Liver (tissue), 9 donors: ENCODE data around the gene LCN6. TPM values are rescaled to one million over a fixed set of nuclear protein-coding genes. Genes with fewer than 3 reads are reported as not detected.
A peak's percentile ranks its signal among the peaks of the same experiment; 100 is the strongest.
"Not testable (repeated sequence)": the region's sequence is repeated elsewhere in the genome, so short reads cannot be mapped to it uniquely, and the experiment has no call there.

ENCODE experiments used
- DNase-seq: peaks from one replicate; pipeline ENCODE4 v3.0.0-alpha.2; 2017; ENCODE audit warnings: low spot score
- H3K27ac ChIP-seq, 2 donors: one replicate each; pipeline ENCODE4 v1.7.0; 2013; ENCODE audit warnings: inconsistent platforms in 2 of 2, low read length in 2 of 2, control low read depth in 1 of 2, low read depth in 1 of 2, mild to moderate bottlenecking in 1 of 2
- H3K27me3 ChIP-seq, 4 donors: one replicate each; pipeline versions ENCODE4 v1.6.1 to v1.7.0; 2013; ENCODE audit warnings: low read length in 3 of 4, inconsistent platforms in 1 of 4, mild to moderate bottlenecking in 1 of 4, moderate library complexity in 1 of 4; ENCODE audit not compliant: control insufficient read depth in 4 of 4, insufficient read depth in 4 of 4
- H3K36me3 ChIP-seq, 4 donors: one replicate each; pipeline versions ENCODE4 v1.6.1 to v1.7.0; 2013; ENCODE audit warnings: low read length in 3 of 4, mild to moderate bottlenecking in 3 of 4, low read depth in 1 of 4, moderate library complexity in 1 of 4; ENCODE audit not compliant: control insufficient read depth in 4 of 4, insufficient read depth in 3 of 4
- H3K4me1 ChIP-seq, 4 donors: one replicate each; pipeline versions ENCODE4 v1.6.1 to v1.7.0; 2013; ENCODE audit warnings: low read length in 3 of 4, mild to moderate bottlenecking in 3 of 4, moderate library complexity in 1 of 4; ENCODE audit not compliant: control insufficient read depth in 4 of 4, insufficient read depth in 4 of 4
- H3K4me3 ChIP-seq, 3 donors: one replicate each; pipeline versions ENCODE4 v1.6.1 to v1.7.0; 2013; ENCODE audit warnings: low read length in 3 of 3, control low read depth in 1 of 3, low read depth in 1 of 3, mild to moderate bottlenecking in 1 of 3
- H3K9ac ChIP-seq, 2 donors: one replicate each; pipeline ENCODE4 v1.7.0; 2013; ENCODE audit warnings: low read length in 2 of 2, mild to moderate bottlenecking in 2 of 2, moderate library complexity in 2 of 2, control low read depth in 1 of 2, low read depth in 1 of 2
- H3K9me3 ChIP-seq, 4 donors: one replicate each; pipeline versions ENCODE4 v1.6.1 to v1.7.0; 2013; ENCODE audit warnings: low read length in 3 of 4; ENCODE audit not compliant: control insufficient read depth in 4 of 4
- EGR1 ChIP-seq, 2 donors: IDR thresholded peaks; 2 replicates each; pipeline ENCODE4 v1.6.1; 2016 to 2018; ENCODE audit warnings: antibody characterized with exemption in 2 of 2, low read depth in 2 of 2
- FOXA1 ChIP-seq: IDR thresholded peaks from 2 replicates; pipeline ENCODE4 v1.6.1; 2016; ENCODE audit warnings: antibody characterized with exemption
- FOXA2 ChIP-seq: IDR thresholded peaks from 2 replicates; pipeline ENCODE4 v1.6.1; 2016; ENCODE audit warnings: antibody characterized with exemption
- GABPA ChIP-seq, 2 donors: IDR thresholded peaks in 1 of 2; conservative IDR thresholded peaks in 1 of 2; 2 replicates each; pipeline ENCODE4 v1.6.1; 2016; ENCODE audit warnings: antibody characterized with exemption in 2 of 2, mild to moderate bottlenecking in 1 of 2, moderate library complexity in 1 of 2
- HNF4A ChIP-seq, 2 donors: conservative IDR thresholded peaks; 2 replicates each; pipeline ENCODE4 v1.6.1; 2016; ENCODE audit warnings: antibody characterized with exemption in 2 of 2, mild to moderate bottlenecking in 2 of 2
- HNF4G ChIP-seq: IDR thresholded peaks from 2 replicates; pipeline ENCODE4 v1.6.1; 2016; ENCODE audit warnings: antibody characterized with exemption
- JUND ChIP-seq, 2 donors: IDR thresholded peaks; 2 replicates each; pipeline ENCODE4 v1.6.1; 2016; ENCODE audit warnings: antibody characterized with exemption in 2 of 2
- NR2F2 ChIP-seq: IDR thresholded peaks from 2 replicates; pipeline ENCODE4 v1.6.1; 2016; ENCODE audit warnings: antibody characterized with exemption
- RAD21 ChIP-seq, 2 donors: IDR thresholded peaks; 2 replicates each; pipeline ENCODE4 v1.6.1; 2016; ENCODE audit warnings: antibody characterized with exemption in 2 of 2, mild to moderate bottlenecking in 2 of 2
- RXRA ChIP-seq, 2 donors: IDR thresholded peaks; 2 replicates each; pipeline ENCODE4 v1.6.1; 2017 to 2018; ENCODE audit warnings: antibody characterized with exemption in 2 of 2, mild to moderate bottlenecking in 1 of 2
- SP1 ChIP-seq: IDR thresholded peaks from 2 replicates; pipeline ENCODE4 v1.6.1; 2018; ENCODE audit warnings: antibody characterized with exemption, mild to moderate bottlenecking
- TAF1 ChIP-seq: conservative IDR thresholded peaks from 2 replicates; pipeline ENCODE4 v1.6.1; 2016; ENCODE audit warnings: antibody characterized with exemption, mild to moderate bottlenecking
- YY1 ChIP-seq: IDR thresholded peaks from 2 replicates; pipeline ENCODE4 v1.6.1; 2016; ENCODE audit warnings: antibody characterized with exemption, mild to moderate bottlenecking
- WGBS: extraction: QIAGEN DNeasy Blood & Tissue Kit; methylation state at CpG from one replicate; pipeline ENCODE4 v1.1.7; 2013; 5-methylcytosine and 5-hydroxymethylcytosine counted together
- polyA plus RNA-seq, 2 donors: library from polyadenylated mRNA; stranded (reverse) in 1 of 2; unstranded in 1 of 2; fragments of 200-250 nt in 1 of 2; fragments of >200 nt in 1 of 2; fragmentation: Nextera tagmentation in 1 of 2; extraction: Ambion mirVana in 1 of 2; gene quantifications; one replicate each; pipeline versions ENCODE4 v1.2.1 to v1.2.3, GENCODE V29; 2013 to 2015
- total RNA-seq, 2 donors: library from RNA; depleted of rRNA; stranded (reverse); fragments of >200 nt; gene quantifications; one replicate each; pipeline ENCODE4 v1.2.3, GENCODE V29; 2014
- TF ChIP-seq, protein P1 (sequence below): fragments of 150-350 bp; IDR thresholded peaks from 2 replicates; pipeline ENCODE4 v1.5.1; 2017; ENCODE audit warnings: improper control_type of control experiment, low read depth, low read length; ENCODE audit not compliant: missing input control
- TF ChIP-seq, protein P2 (sequence below): IDR thresholded peaks from 2 replicates; pipeline ENCODE4 v1.6.1; 2016; ENCODE audit warnings: antibody characterized with exemption, mild to moderate bottlenecking
- TF ChIP-seq, protein P3 (sequence below): IDR thresholded peaks from 2 replicates; pipeline ENCODE4 v1.6.1; 2016; ENCODE audit warnings: antibody characterized with exemption
- TF ChIP-seq, protein P4 (sequence below): IDR thresholded peaks from 2 replicates; pipeline ENCODE4 v1.6.1; 2016; ENCODE audit warnings: antibody characterized with exemption
- TF ChIP-seq, protein P5 (sequence below): IDR thresholded peaks from 2 replicates; pipeline ENCODE4 v1.6.1; 2016; ENCODE audit warnings: antibody characterized with exemption
- donor health status: healthy.
- donor health status: healthy.
- donor health status: healthy.
- donor health status: healthy.
- donor health status: healthy.

The LCN6 gene
- total and polyA plus RNA-seq, 4 donors = 0.14 to 0.32 TPM; not detected in 2

DNA sequence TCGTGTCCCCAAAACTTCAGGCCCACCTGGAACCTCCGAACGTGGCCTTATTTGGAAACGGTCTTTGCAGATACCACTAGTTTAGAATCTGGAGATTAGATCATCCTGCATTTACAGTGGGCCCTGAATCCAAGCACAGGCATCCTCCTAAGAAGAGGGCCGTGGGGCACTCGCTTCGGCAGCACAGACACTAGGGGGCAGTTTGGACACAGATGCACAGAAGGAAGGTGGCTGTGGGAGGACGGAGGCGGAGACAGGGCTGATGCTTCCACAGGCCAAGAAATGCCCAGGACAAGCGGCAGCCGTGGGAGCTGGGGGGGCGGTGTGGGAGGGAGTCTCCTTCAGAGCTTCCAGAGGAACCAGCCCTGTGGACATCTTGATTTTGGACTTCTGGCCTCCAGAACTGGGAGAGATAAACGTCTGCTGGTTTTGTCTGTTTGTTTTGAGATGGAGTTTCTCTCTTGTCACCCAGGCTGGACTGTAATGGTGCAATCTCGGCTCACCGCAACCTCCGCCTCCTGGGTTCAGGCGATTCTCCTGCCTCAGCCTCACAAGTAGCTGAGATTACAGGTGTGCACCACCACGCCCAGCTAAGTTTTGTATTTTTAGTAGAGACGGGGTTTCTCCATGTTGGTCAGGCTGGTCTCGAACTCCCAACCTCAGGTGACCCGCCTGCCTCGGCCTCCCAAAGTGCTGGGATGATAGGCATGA, 12.7 kb upstream of the LCN6 start:
- TF ChIP-seq, protein P1, sequence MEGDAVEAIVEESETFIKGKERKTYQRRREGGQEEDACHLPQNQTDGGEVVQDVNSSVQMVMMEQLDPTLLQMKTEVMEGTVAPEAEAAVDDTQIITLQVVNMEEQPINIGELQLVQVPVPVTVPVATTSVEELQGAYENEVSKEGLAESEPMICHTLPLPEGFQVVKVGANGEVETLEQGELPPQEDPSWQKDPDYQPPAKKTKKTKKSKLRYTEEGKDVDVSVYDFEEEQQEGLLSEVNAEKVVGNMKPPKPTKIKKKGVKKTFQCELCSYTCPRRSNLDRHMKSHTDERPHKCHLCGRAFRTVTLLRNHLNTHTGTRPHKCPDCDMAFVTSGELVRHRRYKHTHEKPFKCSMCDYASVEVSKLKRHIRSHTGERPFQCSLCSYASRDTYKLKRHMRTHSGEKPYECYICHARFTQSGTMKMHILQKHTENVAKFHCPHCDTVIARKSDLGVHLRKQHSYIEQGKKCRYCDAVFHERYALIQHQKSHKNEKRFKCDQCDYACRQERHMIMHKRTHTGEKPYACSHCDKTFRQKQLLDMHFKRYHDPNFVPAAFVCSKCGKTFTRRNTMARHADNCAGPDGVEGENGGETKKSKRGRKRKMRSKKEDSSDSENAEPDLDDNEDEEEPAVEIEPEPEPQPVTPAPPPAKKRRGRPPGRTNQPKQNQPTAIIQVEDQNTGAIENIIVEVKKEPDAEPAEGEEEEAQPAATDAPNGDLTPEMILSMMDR = peak; percentile 35
- peak in 1 of 2 donors; percentile 34 for TF ChIP-seq RAD21 (IDR thresholded peaks at IDR 0.05)
- not testable (repeated sequence) for H3K4me1 ChIP-seq, H3K27ac ChIP-seq, H3K27me3 ChIP-seq, H3K4me3 ChIP-seq, H3K9ac ChIP-seq, DNase-seq, H3K36me3 ChIP-seq, H3K9me3 ChIP-seq
- WGBS = 46% methylated on average over 22 of the region's 22 CpGs

DNA sequence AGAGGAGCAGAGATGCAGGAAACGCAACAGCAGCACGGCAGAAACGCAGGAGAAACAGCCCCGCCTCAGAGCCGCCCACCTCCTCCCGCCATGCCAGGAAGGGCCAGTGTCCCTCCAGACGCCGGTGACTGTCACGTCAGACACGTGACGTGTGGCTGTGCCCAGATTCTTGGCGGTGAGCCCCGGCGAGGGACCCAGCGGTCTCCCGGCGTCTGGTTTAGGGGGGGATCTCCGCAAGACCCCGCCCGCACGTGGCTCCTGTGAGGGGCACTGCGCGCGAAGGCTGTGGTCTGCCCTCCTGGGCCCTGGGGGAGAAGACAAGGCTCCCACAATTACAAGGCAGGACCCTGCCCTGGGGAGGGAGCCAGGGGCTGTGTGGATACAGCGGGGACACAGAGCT, 12.1 kb upstream of the LCN6 start:
- Histone ChIP-seq H3K9me3 (no peaks in the 10 kb centered on the region), H3K4me3 (no peak overlapping the region), H3K4me1 (no peaks in the 10 kb centered on the region), H3K27ac (no peak overlapping the region), H3K9ac (no peak overlapping the region), H3K36me3 (no peaks in the 10 kb centered on the region), H3K27me3 (no peaks in the 10 kb centered on the region)
- TF ChIP-seq, protein P2, sequence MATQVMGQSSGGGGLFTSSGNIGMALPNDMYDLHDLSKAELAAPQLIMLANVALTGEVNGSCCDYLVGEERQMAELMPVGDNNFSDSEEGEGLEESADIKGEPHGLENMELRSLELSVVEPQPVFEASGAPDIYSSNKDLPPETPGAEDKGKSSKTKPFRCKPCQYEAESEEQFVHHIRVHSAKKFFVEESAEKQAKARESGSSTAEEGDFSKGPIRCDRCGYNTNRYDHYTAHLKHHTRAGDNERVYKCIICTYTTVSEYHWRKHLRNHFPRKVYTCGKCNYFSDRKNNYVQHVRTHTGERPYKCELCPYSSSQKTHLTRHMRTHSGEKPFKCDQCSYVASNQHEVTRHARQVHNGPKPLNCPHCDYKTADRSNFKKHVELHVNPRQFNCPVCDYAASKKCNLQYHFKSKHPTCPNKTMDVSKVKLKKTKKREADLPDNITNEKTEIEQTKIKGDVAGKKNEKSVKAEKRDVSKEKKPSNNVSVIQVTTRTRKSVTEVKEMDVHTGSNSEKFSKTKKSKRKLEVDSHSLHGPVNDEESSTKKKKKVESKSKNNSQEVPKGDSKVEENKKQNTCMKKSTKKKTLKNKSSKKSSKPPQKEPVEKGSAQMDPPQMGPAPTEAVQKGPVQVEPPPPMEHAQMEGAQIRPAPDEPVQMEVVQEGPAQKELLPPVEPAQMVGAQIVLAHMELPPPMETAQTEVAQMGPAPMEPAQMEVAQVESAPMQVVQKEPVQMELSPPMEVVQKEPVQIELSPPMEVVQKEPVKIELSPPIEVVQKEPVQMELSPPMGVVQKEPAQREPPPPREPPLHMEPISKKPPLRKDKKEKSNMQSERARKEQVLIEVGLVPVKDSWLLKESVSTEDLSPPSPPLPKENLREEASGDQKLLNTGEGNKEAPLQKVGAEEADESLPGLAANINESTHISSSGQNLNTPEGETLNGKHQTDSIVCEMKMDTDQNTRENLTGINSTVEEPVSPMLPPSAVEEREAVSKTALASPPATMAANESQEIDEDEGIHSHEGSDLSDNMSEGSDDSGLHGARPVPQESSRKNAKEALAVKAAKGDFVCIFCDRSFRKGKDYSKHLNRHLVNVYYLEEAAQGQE = no peak
- TF ChIP-seq EGR1 (IDR thresholded peaks at IDR 0.05; ENCODE audit: low read depth in 2 of 2) (no peak), RXRA (IDR thresholded peaks at IDR 0.05) (no peak), HNF4G (no peak), JUND (IDR thresholded peaks at IDR 0.05) (no peak), FOXA2 (no peak), GABPA (IDR thresholded peaks at IDR 0.05 in 1 of 2, conservative IDR thresholded peaks at IDR 0.05 in 1 of 2) (no peak), HNF4A (conservative IDR thresholded peaks at IDR 0.05) (no peak), RAD21 (IDR thresholded peaks at IDR 0.05) (no peak), TAF1 (no peak), FOXA1 (no peak), NR2F2 (no peak), YY1 (no peak), SP1 (no peak)
- TF ChIP-seq, protein P3, sequence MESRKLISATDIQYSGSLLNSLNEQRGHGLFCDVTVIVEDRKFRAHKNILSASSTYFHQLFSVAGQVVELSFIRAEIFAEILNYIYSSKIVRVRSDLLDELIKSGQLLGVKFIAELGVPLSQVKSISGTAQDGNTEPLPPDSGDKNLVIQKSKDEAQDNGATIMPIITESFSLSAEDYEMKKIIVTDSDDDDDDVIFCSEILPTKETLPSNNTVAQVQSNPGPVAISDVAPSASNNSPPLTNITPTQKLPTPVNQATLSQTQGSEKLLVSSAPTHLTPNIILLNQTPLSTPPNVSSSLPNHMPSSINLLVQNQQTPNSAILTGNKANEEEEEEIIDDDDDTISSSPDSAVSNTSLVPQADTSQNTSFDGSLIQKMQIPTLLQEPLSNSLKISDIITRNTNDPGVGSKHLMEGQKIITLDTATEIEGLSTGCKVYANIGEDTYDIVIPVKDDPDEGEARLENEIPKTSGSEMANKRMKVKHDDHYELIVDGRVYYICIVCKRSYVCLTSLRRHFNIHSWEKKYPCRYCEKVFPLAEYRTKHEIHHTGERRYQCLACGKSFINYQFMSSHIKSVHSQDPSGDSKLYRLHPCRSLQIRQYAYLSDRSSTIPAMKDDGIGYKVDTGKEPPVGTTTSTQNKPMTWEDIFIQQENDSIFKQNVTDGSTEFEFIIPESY = no peak
- TF ChIP-seq, protein P1 = no peak
- TF ChIP-seq, protein P4, sequence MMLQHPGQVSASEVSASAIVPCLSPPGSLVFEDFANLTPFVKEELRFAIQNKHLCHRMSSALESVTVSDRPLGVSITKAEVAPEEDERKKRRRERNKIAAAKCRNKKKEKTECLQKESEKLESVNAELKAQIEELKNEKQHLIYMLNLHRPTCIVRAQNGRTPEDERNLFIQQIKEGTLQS = no peak
- TF ChIP-seq, protein P5, sequence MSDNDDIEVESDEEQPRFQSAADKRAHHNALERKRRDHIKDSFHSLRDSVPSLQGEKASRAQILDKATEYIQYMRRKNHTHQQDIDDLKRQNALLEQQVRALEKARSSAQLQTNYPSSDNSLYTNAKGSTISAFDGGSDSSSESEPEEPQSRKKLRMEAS = no peak
- WGBS = 79% methylated on average over 25 of the region's 25 CpGs
- no peak for DNase-seq
